Testis (tissue), 2 donors: ENCODE data around the gene NXF2B.

Experiments used
- POLR2A ChIP-seq: fragments of 450-650 bp; IDR thresholded peaks from one replicate; pipeline ENCODE4 v1.6.1; 2017; ENCODE audit warnings: antibody characterized with exemption, mild to moderate bottlenecking, moderate library complexity
- TF ChIP-seq, protein P1 (sequence below), 3 experiments: fragments of 450-650 bp in 2 of 3; fragments of 200-600 bp in 1 of 3; sonication (generic) in 1 of 3; IDR thresholded peaks; one replicate each; pipeline ENCODE4 v1.5.1; 2016 to 2019; ENCODE audit warnings: antibody characterized with exemption in 3 of 3, mild to moderate bottlenecking in 2 of 3, moderate library complexity in 1 of 3

DNA sequence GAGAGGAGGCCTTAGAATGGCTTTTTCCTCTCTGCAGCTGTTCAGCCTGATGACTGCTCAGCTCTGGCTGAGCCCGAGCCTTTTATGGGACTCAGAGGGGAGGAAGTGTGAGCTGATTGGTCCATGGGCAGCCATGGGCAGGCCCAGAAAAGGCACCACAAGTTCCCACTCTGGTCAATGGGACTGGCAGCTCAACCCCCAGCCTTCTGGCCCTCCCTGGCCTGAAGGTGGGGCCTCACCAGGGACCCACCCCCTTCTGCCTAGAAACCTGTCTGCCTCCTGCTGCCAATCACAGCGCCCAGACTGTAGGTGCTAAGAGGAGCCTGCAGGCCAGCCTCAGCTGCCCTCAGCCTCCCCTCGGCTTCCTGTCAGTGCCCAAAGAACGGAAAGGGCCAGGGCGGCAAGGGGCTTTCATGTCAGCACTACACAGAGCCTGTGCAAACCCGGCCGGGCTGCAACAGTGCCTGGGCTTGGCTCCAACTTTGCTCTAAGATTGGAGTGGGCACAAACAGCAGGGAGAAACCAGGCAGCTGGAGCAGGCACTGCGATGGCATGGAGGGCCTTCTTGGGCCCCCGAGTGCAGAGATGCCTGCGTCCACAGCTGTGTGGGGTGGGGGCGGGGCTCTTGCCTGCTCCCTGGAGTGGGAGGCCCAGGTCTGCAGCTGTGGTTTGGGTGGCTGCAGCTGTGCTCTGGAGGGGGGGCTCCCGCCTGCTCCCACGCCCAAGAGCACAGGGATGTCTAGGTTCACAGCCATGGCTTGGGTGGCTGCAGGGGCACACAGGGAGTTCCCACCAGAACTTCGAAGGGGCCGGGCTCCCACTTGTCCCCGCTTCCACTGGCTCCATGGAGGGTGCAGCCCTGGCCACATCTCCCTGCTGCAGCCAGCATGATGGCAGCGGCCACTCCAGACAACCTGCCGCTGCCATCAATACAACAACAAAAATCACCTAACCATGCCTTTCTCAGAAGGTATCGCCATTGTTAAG lies 100.2 kb downstream of the NXF2B start:
- TF ChIP-seq, protein P1, sequence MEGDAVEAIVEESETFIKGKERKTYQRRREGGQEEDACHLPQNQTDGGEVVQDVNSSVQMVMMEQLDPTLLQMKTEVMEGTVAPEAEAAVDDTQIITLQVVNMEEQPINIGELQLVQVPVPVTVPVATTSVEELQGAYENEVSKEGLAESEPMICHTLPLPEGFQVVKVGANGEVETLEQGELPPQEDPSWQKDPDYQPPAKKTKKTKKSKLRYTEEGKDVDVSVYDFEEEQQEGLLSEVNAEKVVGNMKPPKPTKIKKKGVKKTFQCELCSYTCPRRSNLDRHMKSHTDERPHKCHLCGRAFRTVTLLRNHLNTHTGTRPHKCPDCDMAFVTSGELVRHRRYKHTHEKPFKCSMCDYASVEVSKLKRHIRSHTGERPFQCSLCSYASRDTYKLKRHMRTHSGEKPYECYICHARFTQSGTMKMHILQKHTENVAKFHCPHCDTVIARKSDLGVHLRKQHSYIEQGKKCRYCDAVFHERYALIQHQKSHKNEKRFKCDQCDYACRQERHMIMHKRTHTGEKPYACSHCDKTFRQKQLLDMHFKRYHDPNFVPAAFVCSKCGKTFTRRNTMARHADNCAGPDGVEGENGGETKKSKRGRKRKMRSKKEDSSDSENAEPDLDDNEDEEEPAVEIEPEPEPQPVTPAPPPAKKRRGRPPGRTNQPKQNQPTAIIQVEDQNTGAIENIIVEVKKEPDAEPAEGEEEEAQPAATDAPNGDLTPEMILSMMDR (IDR thresholded peaks at IDR 0.05): no peak
- no peak for TF ChIP-seq POLR2A
